Measurements from ENCODE around the gene MAN1A1.
A peak's percentile ranks its signal among the peaks of the same experiment; 100 is the strongest.

The MAN1A1 gene

GRCh38 chr6:119325559-119326265 is 23.8 kb downstream of the MAN1A1 start:
- no peak for DNase-seq (ENCODE audit: low spot score)

- no peak for DNase-seq (ENCODE audit: low spot score)
Measured at GRCh38 chr6:119324718-119325117, 24.8 kb downstream of the MAN1A1 start.

- DNase-seq (ENCODE audit: low spot score), result no peak
Measured at GRCh38 chr6:119323931-119324330, 25.6 kb downstream of the MAN1A1 start.

GRCh38 chr6:119323478-119323877 is 26.1 kb downstream of the MAN1A1 start:
- no peak for DNase-seq (ENCODE audit: low spot score)

- DNase-seq (ENCODE audit: low spot score), result no peak
Measured at GRCh38 chr6:119322715-119323350, 26.7 kb downstream of the MAN1A1 start.

- no peak for DNase-seq (ENCODE audit: low spot score)
Measured at GRCh38 chr6:119322034-119322433, 27.5 kb downstream of the MAN1A1 start.

GRCh38 chr6:119319694-119320093 is 29.9 kb downstream of the MAN1A1 start:
- DNase-seq (ENCODE audit: low spot score), result no peak

GRCh38 chr6:119318730-119319129 is 30.8 kb downstream of the MAN1A1 start:
- DNase-seq (ENCODE audit: low spot score), result no peak

GRCh38 chr6:119318176-119318575 is 31.4 kb downstream of the MAN1A1 start:
- no peak for DNase-seq (ENCODE audit: low spot score)

- DNase-seq (ENCODE audit: low spot score), result no peak
Measured at GRCh38 chr6:119317007-119317406, 32.6 kb downstream of the MAN1A1 start.

GRCh38 chr6:119314885-119315272 is 34.7 kb downstream of the MAN1A1 start:
- peak; percentile 7 for DNase-seq (ENCODE audit: low spot score)

- no peak for DNase-seq (ENCODE audit: low spot score)
Measured at GRCh38 chr6:119313937-119314884, 35.4 kb downstream of the MAN1A1 start.

GRCh38 chr6:119312875-119313338 is 36.7 kb downstream of the MAN1A1 start:
- no peak for DNase-seq (ENCODE audit: low spot score)

GRCh38 chr6:119312441-119312840 is 37.1 kb downstream of the MAN1A1 start:
- no peak for DNase-seq (ENCODE audit: low spot score)

- no peak for DNase-seq (ENCODE audit: low spot score)
Measured at GRCh38 chr6:119311514-119312142, 37.9 kb downstream of the MAN1A1 start.

- DNase-seq (ENCODE audit: low spot score), result peak; percentile 16
Measured at GRCh38 chr6:119310486-119311036, 39.0 kb downstream of the MAN1A1 start.

GRCh38 chr6:119308991-119309657 is 40.4 kb downstream of the MAN1A1 start:
- DNase-seq (ENCODE audit: low spot score), result no peak

- DNase-seq (ENCODE audit: low spot score), result no peak
Measured at GRCh38 chr6:119308048-119308570, 41.5 kb downstream of the MAN1A1 start.

GRCh38 chr6:119307056-119307455 is 42.5 kb downstream of the MAN1A1 start:
- no peak for DNase-seq (ENCODE audit: low spot score)

- DNase-seq (ENCODE audit: low spot score), result no peak
Measured at GRCh38 chr6:119306396-119306968, 43.1 kb downstream of the MAN1A1 start.
